Measurements from ENCODE around the gene HECTD3.
"Not testable (repeated sequence)": the region's sequence is repeated elsewhere in the genome, so short reads cannot be mapped to it uniquely, and the experiment has no call there.

HECTD3 gene

GRCh38 chr1:44988531-44989156 is 22.5 kb downstream of the HECTD3 start:
- no peak for DNase-seq (ENCODE audit: low read depth in 2 of 2)

- no peak for DNase-seq (ENCODE audit: low read depth in 2 of 2)
Measured at GRCh38 chr1:44985747-44986359, 25.3 kb downstream of the HECTD3 start.

GRCh38 chr1:44977372-44977771 is 33.8 kb downstream of the HECTD3 start:
- DNase-seq (ENCODE audit: low read depth in 2 of 2): not testable (repeated sequence)

GRCh38 chr1:44976252-44976651 is 34.9 kb downstream of the HECTD3 start:
- DNase-seq (ENCODE audit: low read depth in 2 of 2): no peak

- DNase-seq (ENCODE audit: low read depth in 2 of 2): no peak
Measured at GRCh38 chr1:44973645-44974044, 37.5 kb downstream of the HECTD3 start.

- DNase-seq (ENCODE audit: low read depth in 2 of 2): no peak
Measured at GRCh38 chr1:44970317-44970716, 40.8 kb downstream of the HECTD3 start.

- no peak for DNase-seq (ENCODE audit: low read depth in 2 of 2)
Measured at GRCh38 chr1:44964396-44964795, 46.7 kb downstream of the HECTD3 start.

- DNase-seq (ENCODE audit: low read depth in 2 of 2): no peak
Measured at GRCh38 chr1:44962729-44963128, 48.4 kb downstream of the HECTD3 start.

GRCh38 chr1:44962022-44962421 is 49.1 kb downstream of the HECTD3 start:
- DNase-seq (ENCODE audit: low read depth in 2 of 2): not testable (repeated sequence)

- DNase-seq (ENCODE audit: low read depth in 2 of 2): not testable (repeated sequence)
Measured at GRCh38 chr1:44957566-44957965, 53.6 kb downstream of the HECTD3 start.

- DNase-seq (ENCODE audit: low read depth in 2 of 2): not testable (repeated sequence)
Measured at GRCh38 chr1:44956077-44956476, 55.0 kb downstream of the HECTD3 start.

All from stimulated activated CD8-positive, alpha-beta memory T cell treated with anti-CD3 and anti-CD28 coated beads, Interleukin-2, amount 100 ng/mL, for 1 hour (primary cell).